Endothelial cell of umbilical vein (primary cell): Measurements from ENCODE around the gene TSPAN9.

Experiments
- CTCF ChIP-seq, 2 donors: IDR thresholded peaks; 1 replicate in 1 of 2; 2 replicates in 1 of 2; pipeline ENCODE4 v1.5.1; 2011; ENCODE audit warnings: low read length in 2 of 2, mild to moderate bottlenecking in 2 of 2, moderate library complexity in 2 of 2, control low read depth in 1 of 2, inconsistent platforms in 1 of 2, low read depth in 1 of 2; ENCODE audit not compliant: insufficient read depth in 1 of 2; ENCODE audit errors: extremely low read depth in 1 of 2
- FOS ChIP-seq: IDR thresholded peaks from 2 replicates; pipeline ENCODE4 v1.6.1; 2011; ENCODE audit warnings: mild to moderate bottlenecking, low read length, moderate library complexity, borderline replicate concordance; ENCODE audit not compliant: insufficient read depth
- POLR2A ChIP-seq: IDR thresholded peaks from 2 replicates; pipeline ENCODE4 v1.6.1; 2012; ENCODE audit warnings: low read depth, mild to moderate bottlenecking, control low read depth, low read length
- POLR2AphosphoS5 ChIP-seq: IDR thresholded peaks from 2 replicates; pipeline ENCODE4 v1.6.1; 2012; ENCODE audit warnings: low read depth, mild to moderate bottlenecking, control low read depth, low read length, moderate library complexity; ENCODE audit not compliant: insufficient read depth

GRCh38 chr12:3193755-3194154 lies 116.6 kb downstream of the TSPAN9 start:
- TF ChIP-seq CTCF (IDR thresholded peaks at IDR 0.05; ENCODE audit: extremely low read depth in 1 of 2, insufficient read depth in 1 of 2, low read depth in 1 of 2, low read length in 2 of 2) (no peak), POLR2A (no peak), FOS (no peak), POLR2AphosphoS5 (no peak)
